ENCODE measurements around the gene TMC5.

Gene TMC5

GRCh38 chr16:19488213-19488640 lies 70.5 kb downstream of the TMC5 start:
- Histone ChIP-seq H3K4me3 (ENCODE audit: insufficient read depth, low read length, poor library complexity, severe bottlenecking) (no peak overlapping the region), H3K79me2 (ENCODE audit: insufficient read depth, low read length) (no peaks in the 10 kb centered on the region), H3K36me3 (ENCODE audit: low read length) (no peaks in the 10 kb centered on the region), H3K4me2 (ENCODE audit: low read depth, low read length, poor library complexity, severe bottlenecking) (no peak overlapping the region), H3K27ac (ENCODE audit: low read depth, low read length) (no peak overlapping the region), H3K9me3 (ENCODE audit: insufficient read depth, low read length) (no peaks in the 10 kb centered on the region), H2AFZ (ENCODE audit: low read depth, low read length, severe bottlenecking) (no peak overlapping the region), H4K20me1 (ENCODE audit: low read depth, low read length) (no peaks in the 10 kb centered on the region), H3K9ac (ENCODE audit: low read length) (no peak overlapping the region), H3F3A (ENCODE audit: insufficient read depth) (no peaks in the 10 kb centered on the region), H3K27me3 (ENCODE audit: low read length) (no peaks in the 10 kb centered on the region), H3K9me2 (replicated peaks; ENCODE audit: insufficient read depth, low read length) (no peaks in the 10 kb centered on the region)
- TF ChIP-seq EZH2phosphoT487 (conservative IDR thresholded peaks at IDR 0.05; ENCODE audit: low read length): no peak
- TF ChIP-seq, protein P1, sequence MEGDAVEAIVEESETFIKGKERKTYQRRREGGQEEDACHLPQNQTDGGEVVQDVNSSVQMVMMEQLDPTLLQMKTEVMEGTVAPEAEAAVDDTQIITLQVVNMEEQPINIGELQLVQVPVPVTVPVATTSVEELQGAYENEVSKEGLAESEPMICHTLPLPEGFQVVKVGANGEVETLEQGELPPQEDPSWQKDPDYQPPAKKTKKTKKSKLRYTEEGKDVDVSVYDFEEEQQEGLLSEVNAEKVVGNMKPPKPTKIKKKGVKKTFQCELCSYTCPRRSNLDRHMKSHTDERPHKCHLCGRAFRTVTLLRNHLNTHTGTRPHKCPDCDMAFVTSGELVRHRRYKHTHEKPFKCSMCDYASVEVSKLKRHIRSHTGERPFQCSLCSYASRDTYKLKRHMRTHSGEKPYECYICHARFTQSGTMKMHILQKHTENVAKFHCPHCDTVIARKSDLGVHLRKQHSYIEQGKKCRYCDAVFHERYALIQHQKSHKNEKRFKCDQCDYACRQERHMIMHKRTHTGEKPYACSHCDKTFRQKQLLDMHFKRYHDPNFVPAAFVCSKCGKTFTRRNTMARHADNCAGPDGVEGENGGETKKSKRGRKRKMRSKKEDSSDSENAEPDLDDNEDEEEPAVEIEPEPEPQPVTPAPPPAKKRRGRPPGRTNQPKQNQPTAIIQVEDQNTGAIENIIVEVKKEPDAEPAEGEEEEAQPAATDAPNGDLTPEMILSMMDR (IDR thresholded peaks at IDR 0.05; ENCODE audit: insufficient read depth, low read length, poor library complexity, severe bottlenecking): no peak

DNA sequence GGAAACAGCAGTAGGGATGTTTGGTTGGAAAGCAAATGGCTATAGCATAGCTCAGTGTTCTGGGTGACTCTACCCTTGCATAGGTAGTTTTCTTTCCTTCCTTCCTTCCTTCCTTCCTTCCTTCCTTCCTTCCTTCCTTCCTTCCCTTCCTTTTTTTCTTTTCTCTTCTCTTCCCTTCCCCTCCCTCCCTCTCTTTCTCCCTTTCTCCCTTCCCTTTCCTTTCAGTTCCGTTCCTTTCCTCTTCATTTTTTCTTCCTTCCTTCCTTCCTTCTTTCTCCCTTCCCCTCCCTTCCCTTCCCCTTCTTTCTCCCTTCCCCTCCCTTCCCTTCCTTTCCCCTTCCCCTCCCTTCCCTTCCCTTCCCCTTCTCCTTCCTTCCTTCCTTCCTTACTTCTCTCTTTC lies 72.9 kb downstream of the TMC5 start:
- H3K4me2 ChIP-seq (ENCODE audit: low read depth, low read length, poor library complexity, severe bottlenecking): no peak overlapping the region
- H3F3A ChIP-seq (ENCODE audit: insufficient read depth): no peaks in the 10 kb centered on the region
- no peaks in the 10 kb centered on the region for H3K9me2 ChIP-seq (replicated peaks; ENCODE audit: insufficient read depth, low read length)
- no peaks in the 10 kb centered on the region for H4K20me1 ChIP-seq (ENCODE audit: low read depth, low read length)
- no peak for TF ChIP-seq EZH2phosphoT487 (conservative IDR thresholded peaks at IDR 0.05; ENCODE audit: low read length)
- H3K27ac ChIP-seq (ENCODE audit: low read depth, low read length): no peak overlapping the region
- H3K9me3 ChIP-seq (ENCODE audit: insufficient read depth, low read length): no peaks in the 10 kb centered on the region
- no peaks in the 10 kb centered on the region for H3K79me2 ChIP-seq (ENCODE audit: insufficient read depth, low read length)
- no peak overlapping the region for H2AFZ ChIP-seq (ENCODE audit: low read depth, low read length, severe bottlenecking)
- H3K27me3 ChIP-seq (ENCODE audit: low read length): no peaks in the 10 kb centered on the region
- H3K36me3 ChIP-seq (ENCODE audit: low read length): no peaks in the 10 kb centered on the region
- no peak overlapping the region for H3K4me3 ChIP-seq (ENCODE audit: insufficient read depth, low read length, poor library complexity, severe bottlenecking)
- H3K9ac ChIP-seq (ENCODE audit: low read length): no peak overlapping the region

GRCh38 chr16:19497176-19497575 lies 79.5 kb downstream of the TMC5 start:
- H2AFZ ChIP-seq (ENCODE audit: low read depth, low read length, severe bottlenecking): no peak overlapping the region
- H3K79me2 ChIP-seq (ENCODE audit: insufficient read depth, low read length): no peaks in the 10 kb centered on the region
- no peaks in the 10 kb centered on the region for H3K9me3 ChIP-seq (ENCODE audit: insufficient read depth, low read length)
- H3K9ac ChIP-seq (ENCODE audit: low read length): no peak overlapping the region
- no peak overlapping the region for H3K27ac ChIP-seq (ENCODE audit: low read depth, low read length)
- H4K20me1 ChIP-seq (ENCODE audit: low read depth, low read length): no peaks in the 10 kb centered on the region
- no peak for TF ChIP-seq EZH2phosphoT487 (conservative IDR thresholded peaks at IDR 0.05; ENCODE audit: low read length)
- TF ChIP-seq, protein P1 (IDR thresholded peaks at IDR 0.05; ENCODE audit: insufficient read depth, low read length, poor library complexity, severe bottlenecking): no peak
- H3K36me3 ChIP-seq (ENCODE audit: low read length): peaks cover 6% of the 10 kb centered on the region
- no peaks in the 10 kb centered on the region; the same call in 1 of the 2 replicates for H3F3A ChIP-seq (ENCODE audit: insufficient read depth)
- H3K4me2 ChIP-seq (ENCODE audit: low read depth, low read length, poor library complexity, severe bottlenecking): no peak overlapping the region
- no peaks in the 10 kb centered on the region for H3K9me2 ChIP-seq (replicated peaks; ENCODE audit: insufficient read depth, low read length)
- H3K27me3 ChIP-seq (ENCODE audit: low read length): no peaks in the 10 kb centered on the region
- no peak overlapping the region for H3K4me3 ChIP-seq (ENCODE audit: insufficient read depth, low read length, poor library complexity, severe bottlenecking)

GRCh38 chr16:19499006-19499405 lies 81.3 kb downstream of the TMC5 start:
- Histone ChIP-seq H3K9ac (ENCODE audit: low read length) (no peak overlapping the region), H3K79me2 (ENCODE audit: insufficient read depth, low read length) (no peaks in the 10 kb centered on the region), H3K9me3 (ENCODE audit: insufficient read depth, low read length) (no peaks in the 10 kb centered on the region), H3K36me3 (ENCODE audit: low read length) (peaks cover 10% of the 10 kb centered on the region), H3K4me3 (ENCODE audit: insufficient read depth, low read length, poor library complexity, severe bottlenecking) (no peak overlapping the region), H3K4me2 (ENCODE audit: low read depth, low read length, poor library complexity, severe bottlenecking) (no peak overlapping the region), H3K9me2 (replicated peaks; ENCODE audit: insufficient read depth, low read length) (no peaks in the 10 kb centered on the region), H4K20me1 (ENCODE audit: low read depth, low read length) (no peaks in the 10 kb centered on the region), H2AFZ (ENCODE audit: low read depth, low read length, severe bottlenecking) (no peak overlapping the region), H3K27ac (ENCODE audit: low read depth, low read length) (no peak overlapping the region), H3K27me3 (ENCODE audit: low read length) (no peaks in the 10 kb centered on the region), H3F3A (ENCODE audit: insufficient read depth) (no peaks in the 10 kb centered on the region; the same call in 1 of the 2 replicates)
- TF ChIP-seq, protein P1 (IDR thresholded peaks at IDR 0.05; ENCODE audit: insufficient read depth, low read length, poor library complexity, severe bottlenecking): no peak

All from SU-DHL-6 (cell line).